NB4 (cell line): ENCODE data around the gene GPR22.

Source experiments
- DNase-seq: peaks from one replicate; pipeline ENCODE4 v3.0.0; 2010; ENCODE audit warnings: low read depth
- H3K4me3 ChIP-seq: one replicate; pipeline ENCODE4 v1.5.1; 2011; ENCODE audit warnings: mild to moderate bottlenecking, low read depth, low read length, moderate library complexity
- MYC ChIP-seq: IDR thresholded peaks from 2 replicates; pipeline ENCODE4 v1.6.1; 2011; ENCODE audit warnings: low read depth, low read length
- POLR2A ChIP-seq: IDR thresholded peaks from 2 replicates; pipeline ENCODE4 v1.6.1; 2011; ENCODE audit warnings: mild to moderate bottlenecking; ENCODE audit not compliant: insufficient read length; ENCODE audit errors: extremely low read depth
- TF ChIP-seq, protein P1 (sequence below): IDR thresholded peaks from one replicate; pipeline ENCODE4 v1.5.1; 2012; ENCODE audit warnings: low read depth, low read length
- TF ChIP-seq, protein P2 (sequence below): IDR thresholded peaks from 2 replicates; pipeline ENCODE4 v1.6.1; 2011; ENCODE audit warnings: low read depth, low read length

Gene GPR22

DNA sequence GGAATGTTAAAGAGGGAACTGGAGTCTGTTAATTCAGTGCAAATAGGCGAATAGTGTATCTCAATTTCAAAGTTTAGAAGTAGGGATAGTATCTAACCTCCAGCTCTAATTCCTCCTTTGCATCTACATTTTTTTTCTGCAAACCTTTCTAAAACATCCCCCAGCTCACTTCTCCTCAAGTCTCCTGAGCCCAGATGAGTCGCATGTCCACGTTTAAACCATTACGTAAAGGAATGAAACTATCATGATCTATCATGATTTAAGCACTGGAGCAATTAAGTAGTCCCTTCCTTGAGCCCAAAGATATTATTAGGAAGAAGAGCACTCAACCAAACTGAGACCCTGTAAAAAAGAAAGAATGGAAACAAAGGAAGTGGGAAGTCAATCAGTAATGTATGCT lies 29.9 kb downstream of the GPR22 start:
- DNase-seq: no peak
- TF ChIP-seq, protein P1, sequence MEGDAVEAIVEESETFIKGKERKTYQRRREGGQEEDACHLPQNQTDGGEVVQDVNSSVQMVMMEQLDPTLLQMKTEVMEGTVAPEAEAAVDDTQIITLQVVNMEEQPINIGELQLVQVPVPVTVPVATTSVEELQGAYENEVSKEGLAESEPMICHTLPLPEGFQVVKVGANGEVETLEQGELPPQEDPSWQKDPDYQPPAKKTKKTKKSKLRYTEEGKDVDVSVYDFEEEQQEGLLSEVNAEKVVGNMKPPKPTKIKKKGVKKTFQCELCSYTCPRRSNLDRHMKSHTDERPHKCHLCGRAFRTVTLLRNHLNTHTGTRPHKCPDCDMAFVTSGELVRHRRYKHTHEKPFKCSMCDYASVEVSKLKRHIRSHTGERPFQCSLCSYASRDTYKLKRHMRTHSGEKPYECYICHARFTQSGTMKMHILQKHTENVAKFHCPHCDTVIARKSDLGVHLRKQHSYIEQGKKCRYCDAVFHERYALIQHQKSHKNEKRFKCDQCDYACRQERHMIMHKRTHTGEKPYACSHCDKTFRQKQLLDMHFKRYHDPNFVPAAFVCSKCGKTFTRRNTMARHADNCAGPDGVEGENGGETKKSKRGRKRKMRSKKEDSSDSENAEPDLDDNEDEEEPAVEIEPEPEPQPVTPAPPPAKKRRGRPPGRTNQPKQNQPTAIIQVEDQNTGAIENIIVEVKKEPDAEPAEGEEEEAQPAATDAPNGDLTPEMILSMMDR: no peak
- TF ChIP-seq POLR2A (no peak), MYC (no peak)
- TF ChIP-seq, protein P2, sequence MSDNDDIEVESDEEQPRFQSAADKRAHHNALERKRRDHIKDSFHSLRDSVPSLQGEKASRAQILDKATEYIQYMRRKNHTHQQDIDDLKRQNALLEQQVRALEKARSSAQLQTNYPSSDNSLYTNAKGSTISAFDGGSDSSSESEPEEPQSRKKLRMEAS: no peak
- no peak overlapping the region for H3K4me3 ChIP-seq

DNA sequence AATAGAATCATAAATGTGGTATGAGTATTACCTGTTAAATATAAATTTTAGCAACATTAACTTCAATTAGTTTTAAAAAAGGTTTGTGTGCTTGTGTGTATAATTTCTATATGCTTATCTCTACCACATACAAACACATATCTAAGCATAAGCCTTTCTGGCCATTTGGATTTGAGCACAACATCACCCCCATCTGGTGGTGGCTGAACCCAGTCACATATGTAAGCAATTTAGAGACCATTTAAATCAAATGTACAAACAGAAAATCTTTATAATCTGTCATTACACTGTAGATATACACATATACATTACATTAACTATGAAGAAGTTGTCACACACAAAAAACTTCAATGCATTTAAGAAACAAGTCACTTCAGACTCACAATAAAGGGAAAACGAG lies 31.7 kb downstream of the GPR22 start:
- TF ChIP-seq, protein P2: no peak
- TF ChIP-seq, protein P1: peak; percentile 57
- peak; percentile 69 for DNase-seq
- no peak overlapping the region for H3K4me3 ChIP-seq

DNA sequence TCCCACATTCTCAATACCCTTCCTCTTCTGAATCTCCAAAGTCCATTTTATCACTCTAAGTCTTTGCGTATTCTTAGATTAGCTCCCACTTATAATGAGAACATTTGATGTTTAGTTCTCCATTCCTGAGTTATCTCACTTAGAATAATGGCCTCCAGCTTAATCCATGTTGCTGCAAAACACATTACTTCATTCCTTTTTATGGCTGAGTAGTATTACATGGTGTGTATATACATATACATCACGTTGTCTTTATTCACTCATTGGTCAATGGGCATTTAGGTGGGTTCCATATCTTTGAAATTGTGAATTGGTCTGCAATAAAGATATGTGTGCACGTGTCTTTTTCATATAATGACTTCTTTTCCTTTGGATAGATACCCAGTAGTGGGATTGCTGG lies 32.3 kb downstream of the GPR22 start:
- no peak for TF ChIP-seq POLR2A
- no peak for TF ChIP-seq MYC
- TF ChIP-seq, protein P2: no peak
- TF ChIP-seq, protein P1: no peak
- DNase-seq: no peak
- H3K4me3 ChIP-seq: no peak overlapping the region

DNA sequence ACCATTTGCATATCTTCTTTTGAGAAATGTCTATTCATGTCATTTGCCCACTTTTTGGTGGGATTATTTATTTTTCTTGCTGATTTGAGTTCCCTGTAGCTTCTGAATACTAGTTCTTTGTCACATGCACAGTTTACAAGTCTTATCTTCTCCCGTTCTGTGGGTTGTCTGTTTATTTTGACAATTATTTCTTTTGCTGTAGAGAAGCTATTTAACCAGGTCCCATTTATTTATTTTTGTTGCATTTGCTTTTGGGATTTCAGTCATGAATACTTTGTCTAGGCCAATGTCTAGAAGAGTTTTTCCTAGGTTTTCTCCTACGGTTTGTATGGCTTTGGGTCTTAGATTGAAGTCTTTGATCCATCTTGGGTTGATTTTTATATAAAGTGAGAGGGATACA lies 32.9 kb downstream of the GPR22 start:
- DNase-seq: no peak
- no peak for TF ChIP-seq MYC
- TF ChIP-seq, protein P2: no peak
- TF ChIP-seq, protein P1: no peak
- TF ChIP-seq POLR2A: no peak

DNA sequence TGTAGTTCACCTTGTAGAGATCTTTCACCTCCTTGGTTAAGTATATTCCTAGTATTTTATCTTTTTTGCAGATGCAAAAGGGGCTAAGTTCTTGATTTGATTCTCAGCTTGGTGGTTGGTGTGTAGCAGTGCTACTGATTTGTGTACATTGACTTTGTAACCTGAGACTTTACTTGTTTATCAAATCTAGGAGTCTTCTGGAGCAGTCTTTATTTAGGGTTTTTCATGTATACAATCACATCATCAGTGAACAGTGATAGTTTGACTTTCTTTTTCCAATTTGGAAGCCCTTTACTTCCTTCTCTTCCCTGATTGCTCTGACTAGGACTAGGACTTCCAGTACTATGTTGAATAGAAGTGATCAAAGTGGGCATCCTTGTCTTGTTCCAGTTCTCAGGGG lies 33.8 kb downstream of the GPR22 start:
- no peak for DNase-seq
- TF ChIP-seq, protein P2: no peak
- TF ChIP-seq, protein P1: no peak
- no peak for TF ChIP-seq MYC
- TF ChIP-seq POLR2A: no peak
- H3K4me3 ChIP-seq: no peak overlapping the region

More for the DNA sequence above, 32.9 kb downstream of the GPR22 start:
- H3K4me3 ChIP-seq: no peak overlapping the region

DNA sequence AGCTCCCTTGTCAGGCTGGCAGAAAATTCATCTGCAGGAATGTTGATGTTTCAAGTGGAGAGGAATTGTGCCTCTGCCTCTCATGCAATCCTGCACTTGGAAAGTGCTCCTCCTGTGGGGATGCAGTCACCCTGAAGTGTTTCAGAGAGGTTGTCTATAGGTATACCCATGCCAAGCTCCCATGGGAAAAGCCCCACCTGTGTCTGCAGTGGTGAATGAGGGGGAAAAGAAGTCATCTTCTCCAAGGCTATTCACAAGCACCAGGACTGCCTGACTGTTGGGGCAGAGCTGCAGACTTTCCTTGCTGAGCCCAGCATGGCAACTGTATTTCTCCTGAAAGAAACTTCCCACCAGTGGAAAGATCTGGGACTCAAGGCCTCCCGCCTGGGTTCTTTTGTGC lies 35.5 kb downstream of the GPR22 start:
- TF ChIP-seq POLR2A (no peak), MYC (no peak)
- TF ChIP-seq, protein P1: no peak
- TF ChIP-seq, protein P2: no peak
- DNase-seq: no peak

More for the DNA sequence above, 35.5 kb downstream of the GPR22 start:
- H3K4me3 ChIP-seq: no peak overlapping the region
